ENCODE data around the gene FAM180A. TPM values are rescaled to one million over a fixed set of nuclear protein-coding genes. Genes with fewer than 3 reads are reported as not detected.

The FAM180A gene
- total and polyA plus RNA-seq, 9 of the 15 experiments (the other 6 are each of a cell fraction or from before 2014, with no cell fraction given): not detected

DNA sequence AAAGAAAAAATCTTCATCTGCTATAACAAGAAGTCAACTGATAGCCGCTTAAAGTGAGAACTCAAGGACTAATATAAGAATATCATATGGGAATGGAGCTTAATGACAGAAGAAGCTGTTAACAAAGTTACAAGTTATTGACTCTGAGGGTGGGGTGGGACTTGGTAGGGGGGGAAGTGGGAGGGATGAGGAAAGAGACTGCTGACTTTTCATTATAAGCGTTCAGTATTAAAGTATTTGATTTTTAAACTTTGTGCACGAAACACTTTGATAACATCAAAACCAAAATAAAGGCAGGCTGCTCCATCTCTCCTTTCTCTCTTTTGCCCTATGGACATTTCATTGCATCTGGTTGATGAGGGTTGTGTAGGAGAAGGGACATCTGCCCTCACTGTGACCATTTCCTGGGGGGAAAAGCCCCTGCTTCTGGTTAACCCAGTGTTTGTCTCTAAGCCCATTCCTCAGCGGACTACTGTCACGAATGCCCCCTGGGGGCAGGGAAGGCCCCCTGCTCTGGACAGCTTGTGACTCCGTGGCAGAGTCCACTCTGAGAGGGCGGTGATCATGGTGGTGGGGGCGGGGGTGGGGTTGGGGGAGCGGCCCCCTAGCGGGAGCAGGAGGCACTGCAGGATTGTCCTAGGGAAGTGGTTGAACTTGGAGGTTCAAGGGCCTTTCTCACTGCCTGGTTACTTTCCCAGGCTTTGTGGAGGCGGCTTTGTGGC, 38.0 kb downstream of the FAM180A start (continued):
- TF ChIP-seq, protein P1, sequence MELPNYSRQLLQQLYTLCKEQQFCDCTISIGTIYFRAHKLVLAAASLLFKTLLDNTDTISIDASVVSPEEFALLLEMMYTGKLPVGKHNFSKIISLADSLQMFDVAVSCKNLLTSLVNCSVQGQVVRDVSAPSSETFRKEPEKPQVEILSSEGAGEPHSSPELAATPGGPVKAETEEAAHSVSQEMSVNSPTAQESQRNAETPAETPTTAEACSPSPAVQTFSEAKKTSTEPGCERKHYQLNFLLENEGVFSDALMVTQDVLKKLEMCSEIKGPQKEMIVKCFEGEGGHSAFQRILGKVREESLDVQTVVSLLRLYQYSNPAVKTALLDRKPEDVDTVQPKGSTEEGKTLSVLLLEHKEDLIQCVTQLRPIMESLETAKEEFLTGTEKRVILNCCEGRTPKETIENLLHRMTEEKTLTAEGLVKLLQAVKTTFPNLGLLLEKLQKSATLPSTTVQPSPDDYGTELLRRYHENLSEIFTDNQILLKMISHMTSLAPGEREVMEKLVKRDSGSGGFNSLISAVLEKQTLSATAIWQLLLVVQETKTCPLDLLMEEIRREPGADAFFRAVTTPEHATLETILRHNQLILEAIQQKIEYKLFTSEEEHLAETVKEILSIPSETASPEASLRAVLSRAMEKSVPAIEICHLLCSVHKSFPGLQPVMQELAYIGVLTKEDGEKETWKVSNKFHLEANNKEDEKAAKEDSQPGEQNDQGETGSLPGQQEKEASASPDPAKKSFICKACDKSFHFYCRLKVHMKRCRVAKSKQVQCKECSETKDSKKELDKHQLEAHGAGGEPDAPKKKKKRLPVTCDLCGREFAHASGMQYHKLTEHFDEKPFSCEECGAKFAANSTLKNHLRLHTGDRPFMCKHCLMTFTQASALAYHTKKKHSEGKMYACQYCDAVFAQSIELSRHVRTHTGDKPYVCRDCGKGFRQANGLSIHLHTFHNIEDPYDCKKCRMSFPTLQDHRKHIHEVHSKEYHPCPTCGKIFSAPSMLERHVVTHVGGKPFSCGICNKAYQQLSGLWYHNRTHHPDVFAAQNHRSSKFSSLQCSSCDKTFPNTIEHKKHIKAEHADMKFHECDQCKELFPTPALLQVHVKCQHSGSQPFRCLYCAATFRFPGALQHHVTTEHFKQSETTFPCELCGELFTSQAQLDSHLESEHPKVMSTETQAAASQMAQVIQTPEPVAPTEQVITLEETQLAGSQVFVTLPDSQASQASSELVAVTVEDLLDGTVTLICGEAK (IDR thresholded peaks at IDR 0.05): peak; percentile 71
- TF ChIP-seq, protein P1 (CRISPR knock-in tag; IDR thresholded peaks at IDR 0.05): no peak
- peak in 1 of 2 experiments; percentile 17; a peak in 1 of 4 replicates for TF ChIP-seq RCOR1 (IDR thresholded peaks at IDR 0.05; ENCODE audit: borderline replicate concordance in 1 of 2, low read depth in 2 of 2, low read length in 2 of 2)
- peak in 1 of 2 experiments; percentile 74; a peak in 2 of 4 replicates for TF ChIP-seq MAZ (CRISPR knock-in tag; conservative IDR thresholded peaks at IDR 0.05 in 1 of 2, IDR thresholded peaks at IDR 0.05 in 1 of 2)
- no peak for TF ChIP-seq HEY1 (CRISPR knock-in tag; IDR thresholded peaks at IDR 0.05; ENCODE audit: borderline replicate concordance)
- TF ChIP-seq PHF8 (IDR thresholded peaks at IDR 0.05; ENCODE audit: borderline replicate concordance, low read length): peak; percentile 18; the same call in 1 of the 2 replicates
- TF ChIP-seq, protein P2, sequence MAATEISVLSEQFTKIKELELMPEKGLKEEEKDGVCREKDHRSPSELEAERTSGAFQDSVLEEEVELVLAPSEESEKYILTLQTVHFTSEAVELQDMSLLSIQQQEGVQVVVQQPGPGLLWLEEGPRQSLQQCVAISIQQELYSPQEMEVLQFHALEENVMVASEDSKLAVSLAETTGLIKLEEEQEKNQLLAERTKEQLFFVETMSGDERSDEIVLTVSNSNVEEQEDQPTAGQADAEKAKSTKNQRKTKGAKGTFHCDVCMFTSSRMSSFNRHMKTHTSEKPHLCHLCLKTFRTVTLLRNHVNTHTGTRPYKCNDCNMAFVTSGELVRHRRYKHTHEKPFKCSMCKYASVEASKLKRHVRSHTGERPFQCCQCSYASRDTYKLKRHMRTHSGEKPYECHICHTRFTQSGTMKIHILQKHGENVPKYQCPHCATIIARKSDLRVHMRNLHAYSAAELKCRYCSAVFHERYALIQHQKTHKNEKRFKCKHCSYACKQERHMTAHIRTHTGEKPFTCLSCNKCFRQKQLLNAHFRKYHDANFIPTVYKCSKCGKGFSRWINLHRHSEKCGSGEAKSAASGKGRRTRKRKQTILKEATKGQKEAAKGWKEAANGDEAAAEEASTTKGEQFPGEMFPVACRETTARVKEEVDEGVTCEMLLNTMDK (IDR thresholded peaks at IDR 0.05; ENCODE audit: borderline replicate concordance, insufficient read depth, low read depth, low read length, poor library complexity, severe bottlenecking): peak; percentile 61
- TF ChIP-seq ZBTB7A (IDR thresholded peaks at IDR 0.05; ENCODE audit: borderline replicate concordance, control insufficient read depth, low read depth, low read length): peak; percentile 61; the same call in 1 of the 2 replicates
- TF ChIP-seq, protein P3, sequence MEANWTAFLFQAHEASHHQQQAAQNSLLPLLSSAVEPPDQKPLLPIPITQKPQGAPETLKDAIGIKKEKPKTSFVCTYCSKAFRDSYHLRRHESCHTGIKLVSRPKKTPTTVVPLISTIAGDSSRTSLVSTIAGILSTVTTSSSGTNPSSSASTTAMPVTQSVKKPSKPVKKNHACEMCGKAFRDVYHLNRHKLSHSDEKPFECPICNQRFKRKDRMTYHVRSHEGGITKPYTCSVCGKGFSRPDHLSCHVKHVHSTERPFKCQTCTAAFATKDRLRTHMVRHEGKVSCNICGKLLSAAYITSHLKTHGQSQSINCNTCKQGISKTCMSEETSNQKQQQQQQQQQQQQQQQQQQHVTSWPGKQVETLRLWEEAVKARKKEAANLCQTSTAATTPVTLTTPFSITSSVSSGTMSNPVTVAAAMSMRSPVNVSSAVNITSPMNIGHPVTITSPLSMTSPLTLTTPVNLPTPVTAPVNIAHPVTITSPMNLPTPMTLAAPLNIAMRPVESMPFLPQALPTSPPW (CRISPR knock-in tag; IDR thresholded peaks at IDR 0.05): peak; percentile 89
- TF ChIP-seq, protein P4, sequence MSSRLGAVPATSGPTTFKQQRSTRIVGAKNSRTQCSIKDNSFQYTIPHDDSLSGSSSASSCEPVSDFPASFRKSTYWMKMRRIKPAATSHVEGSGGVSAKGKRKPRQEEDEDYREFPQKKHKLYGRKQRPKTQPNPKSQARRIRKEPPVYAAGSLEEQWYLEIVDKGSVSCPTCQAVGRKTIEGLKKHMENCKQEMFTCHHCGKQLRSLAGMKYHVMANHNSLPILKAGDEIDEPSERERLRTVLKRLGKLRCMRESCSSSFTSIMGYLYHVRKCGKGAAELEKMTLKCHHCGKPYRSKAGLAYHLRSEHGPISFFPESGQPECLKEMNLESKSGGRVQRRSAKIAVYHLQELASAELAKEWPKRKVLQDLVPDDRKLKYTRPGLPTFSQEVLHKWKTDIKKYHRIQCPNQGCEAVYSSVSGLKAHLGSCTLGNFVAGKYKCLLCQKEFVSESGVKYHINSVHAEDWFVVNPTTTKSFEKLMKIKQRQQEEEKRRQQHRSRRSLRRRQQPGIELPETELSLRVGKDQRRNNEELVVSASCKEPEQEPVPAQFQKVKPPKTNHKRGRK (tag; IDR thresholded peaks at IDR 0.05): peak; percentile 73; the same call in 1 of the 2 replicates
- 0 out of 2 replicates have a peak, but pooled peaks have one; percentile 1 for TF ChIP-seq ZNF316 (IDR thresholded peaks at IDR 0.05)

Measured in K562 (cell line).